Skeletal muscle tissue (tissue), 4 donors: Measurements from ENCODE around the gene SLC27A2. TPM values are rescaled to one million over a fixed set of nuclear protein-coding genes. Genes with fewer than 3 reads are reported as not detected.
A peak's percentile ranks its signal among the peaks of the same experiment; 100 is the strongest.
"Not testable (repeated sequence)": the region's sequence is repeated elsewhere in the genome, so short reads cannot be mapped to it uniquely, and the experiment has no call there.

Experiments
- H3K27ac ChIP-seq: one replicate; pipeline ENCODE4 v1.7.0; 2013; ENCODE audit warnings: mild to moderate bottlenecking, low read depth, low read length, inconsistent platforms
- H3K27me3 ChIP-seq, 3 donors: one replicate each; pipeline ENCODE4 v1.7.0; 2013; ENCODE audit warnings: low read length in 3 of 3; ENCODE audit not compliant: control insufficient read depth in 3 of 3, insufficient read depth in 3 of 3
- H3K36me3 ChIP-seq, 3 donors: one replicate each; pipeline ENCODE4 v1.7.0; 2013; ENCODE audit warnings: low read length in 3 of 3; ENCODE audit not compliant: control insufficient read depth in 3 of 3, insufficient read depth in 3 of 3
- H3K4me1 ChIP-seq, 3 donors: one replicate each; pipeline ENCODE4 v1.7.0; 2013; ENCODE audit warnings: low read length in 3 of 3, mild to moderate bottlenecking in 3 of 3; ENCODE audit not compliant: control insufficient read depth in 3 of 3, insufficient read depth in 3 of 3
- H3K4me3 ChIP-seq, 3 donors: one replicate each; pipeline ENCODE4 v1.7.0; 2013; ENCODE audit warnings: low read length in 3 of 3
- H3K9ac ChIP-seq, 3 donors: one replicate each; pipeline ENCODE4 v1.7.0; 2013; ENCODE audit warnings: low read length in 3 of 3, mild to moderate bottlenecking in 3 of 3, moderate library complexity in 2 of 3, low read depth in 1 of 3
- H3K9me3 ChIP-seq, 3 donors: one replicate each; pipeline ENCODE4 v1.7.0; 2013; ENCODE audit warnings: low read length in 3 of 3; ENCODE audit not compliant: control insufficient read depth in 3 of 3
- total RNA-seq: library from RNA; depleted of rRNA; stranded (reverse); fragments of >200 nt; gene quantifications from one replicate; pipeline ENCODE4 v1.2.3, GENCODE V29; 2014
- donor health status: Osteomylitis.

The SLC27A2 gene
- under 0.01 TPM for total RNA-seq

DNA sequence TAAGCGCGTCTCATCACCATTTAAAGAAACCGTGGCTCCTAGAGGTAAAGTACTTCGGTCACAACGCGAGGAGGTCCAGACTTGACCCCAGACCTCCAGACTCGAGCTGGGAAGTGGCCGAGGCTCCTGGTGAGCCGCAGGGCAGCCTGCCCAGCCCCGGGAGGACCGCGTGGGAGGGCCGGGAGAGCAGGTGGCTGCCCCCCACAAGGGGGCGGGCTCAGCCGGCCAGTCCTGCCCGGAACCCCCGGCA, at the start of gene SLC27A2:
SLC27A2 (plus strand) TSS at position 228 of the 250 bp plus-strand sequence. CDS start 232 bp downstream, outside the sequence.
- Histone ChIP-seq H3K4me3 (peak within 1 kb of the TSS; percentile 59 to 63 (median 60)), H3K27me3 (peaks cover 23 to 33% (median 26%) of the 10 kb centered on the region in 3 donors), H3K4me1 (peaks cover 7 to 13% (median 9%) of the 10 kb centered on the region in 3 donors), H3K27ac (no peak within 1 kb of the TSS), H3K9ac (no peak within 1 kb of the TSS), H3K36me3 (no peaks in the 10 kb centered on the region), H3K9me3 (no peaks in the 10 kb centered on the region)

DNA sequence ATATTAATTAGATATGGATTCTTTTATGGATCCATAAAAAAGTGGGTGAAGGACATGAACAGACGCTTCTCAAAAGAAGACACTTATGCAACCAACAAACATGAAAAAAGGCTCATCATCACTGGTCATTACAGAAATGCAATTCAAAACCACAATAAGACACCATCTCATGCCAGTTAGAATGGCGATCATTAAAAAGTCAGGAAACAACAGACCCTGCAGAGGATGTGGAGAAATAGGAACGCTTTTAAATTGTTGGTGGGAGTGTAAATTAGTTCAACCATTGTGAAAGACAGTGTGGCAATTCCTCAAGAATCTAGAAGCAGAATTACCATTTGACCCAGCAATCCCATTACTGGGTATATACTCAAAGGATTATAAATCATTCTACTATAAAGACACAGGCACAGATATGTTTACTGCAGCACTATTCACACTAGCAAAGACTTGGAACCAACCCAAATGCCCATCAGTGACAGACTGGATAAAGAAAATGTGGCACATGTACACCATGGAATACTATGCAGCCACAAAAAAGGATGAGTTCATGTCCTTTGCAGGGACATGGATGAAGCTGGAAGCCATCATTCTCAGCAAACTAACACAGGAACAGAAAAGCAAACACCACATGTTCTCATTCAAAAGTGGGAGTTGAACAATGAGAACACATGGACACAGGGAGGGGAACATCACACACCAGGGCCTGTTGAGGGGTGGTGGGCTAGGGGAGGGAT, 49.6 kb upstream of the SLC27A2 start:
- not testable (repeated sequence) for H3K9ac ChIP-seq, H3K4me3 ChIP-seq, H3K27me3 ChIP-seq, H3K27ac ChIP-seq, H3K36me3 ChIP-seq, H3K4me1 ChIP-seq, H3K9me3 ChIP-seq

DNA sequence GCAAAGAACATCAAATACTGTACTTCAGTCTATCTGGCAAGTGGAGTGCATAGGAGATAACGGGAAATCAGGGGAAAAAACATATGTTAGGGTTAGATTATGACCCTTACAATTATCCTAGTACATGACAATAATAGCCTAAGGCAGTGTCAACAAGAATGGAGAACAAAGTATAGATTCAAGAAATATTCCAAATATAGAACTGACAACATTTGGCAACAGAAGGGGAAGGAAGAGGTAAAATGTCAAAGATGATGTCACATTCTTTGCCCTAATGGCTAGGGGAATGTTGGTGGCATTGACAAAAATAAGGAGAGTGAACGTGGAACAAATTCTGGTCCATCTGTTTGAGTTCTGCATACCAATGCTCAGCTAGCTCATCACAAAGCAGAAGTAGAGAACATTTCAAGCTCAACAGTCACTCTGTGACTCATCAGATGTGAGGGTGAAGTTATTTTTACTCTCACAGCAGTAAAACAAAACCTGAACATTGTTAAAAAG, 47.4 kb upstream of the SLC27A2 start:
- H3K9ac ChIP-seq: no peak overlapping the region
- H3K4me1 ChIP-seq: peaks cover 0 to 3% (median 0%) of the 10 kb centered on the region in 3 donors
- no peak overlapping the region for H3K27ac ChIP-seq
- no peaks in the 10 kb centered on the region for H3K36me3 ChIP-seq
- no peaks in the 10 kb centered on the region for H3K27me3 ChIP-seq
- H3K9me3 ChIP-seq: no peaks in the 10 kb centered on the region
- no peak overlapping the region for H3K4me3 ChIP-seq

DNA sequence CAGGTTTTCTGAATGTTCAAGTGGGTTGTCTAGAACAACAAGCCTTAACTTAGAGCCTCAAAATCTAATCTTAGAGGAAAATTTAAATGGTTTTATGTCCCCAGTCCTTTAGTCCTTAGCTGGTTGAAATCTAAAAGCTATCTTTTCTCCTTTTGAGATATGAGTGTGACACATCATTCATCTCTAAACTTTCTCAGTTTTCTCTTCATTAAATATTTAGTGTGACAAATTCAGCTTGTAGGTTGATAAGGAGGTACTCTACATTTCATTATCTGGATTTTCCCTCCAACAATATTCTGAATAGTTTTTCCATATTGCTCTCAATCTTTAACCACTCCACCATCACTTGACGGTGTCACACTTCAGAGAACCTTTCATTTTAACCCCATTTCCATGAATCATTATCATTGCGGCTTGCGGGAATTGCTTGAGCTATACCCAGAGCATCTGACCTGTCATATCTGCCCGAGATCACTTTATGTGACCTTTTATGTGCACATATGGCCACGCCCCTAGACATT, 46.9 kb upstream of the SLC27A2 start:
- Histone ChIP-seq H3K9ac (no peak overlapping the region), H3K36me3 (no peaks in the 10 kb centered on the region), H3K9me3 (no peaks in the 10 kb centered on the region), H3K4me1 (peaks cover 0 to 3% (median 0%) of the 10 kb centered on the region in 3 donors), H3K27me3 (no peaks in the 10 kb centered on the region), H3K27ac (no peak overlapping the region), H3K4me3 (no peak overlapping the region)

DNA sequence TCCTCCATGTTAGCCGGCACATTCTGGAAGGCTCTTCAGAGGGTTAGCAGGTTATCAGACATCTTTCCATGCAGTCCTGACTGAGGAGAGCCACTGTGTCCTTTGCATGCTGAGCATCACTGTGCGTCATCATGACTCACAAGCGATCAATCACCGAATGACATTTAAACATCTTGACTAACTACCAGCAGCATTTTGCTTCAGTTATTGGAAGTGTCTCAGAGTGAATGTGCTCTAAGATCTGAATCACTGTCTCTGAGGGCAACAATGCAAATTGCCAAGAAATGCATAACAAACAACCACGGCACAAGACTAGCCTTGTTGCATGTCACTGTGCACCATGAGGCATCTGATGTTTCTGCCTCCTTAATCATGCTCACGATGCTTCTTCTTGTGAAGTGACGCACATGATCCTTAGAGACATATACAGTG, 44.6 kb upstream of the SLC27A2 start:
- Histone ChIP-seq H3K4me3 (no peak overlapping the region), H3K27me3 (no peaks in the 10 kb centered on the region), H3K27ac (no peak overlapping the region), H3K36me3 (no peaks in the 10 kb centered on the region), H3K4me1 (peaks cover 0 to 3% (median 0%) of the 10 kb centered on the region in 3 donors), H3K9ac (no peak overlapping the region), H3K9me3 (no peaks in the 10 kb centered on the region)

DNA sequence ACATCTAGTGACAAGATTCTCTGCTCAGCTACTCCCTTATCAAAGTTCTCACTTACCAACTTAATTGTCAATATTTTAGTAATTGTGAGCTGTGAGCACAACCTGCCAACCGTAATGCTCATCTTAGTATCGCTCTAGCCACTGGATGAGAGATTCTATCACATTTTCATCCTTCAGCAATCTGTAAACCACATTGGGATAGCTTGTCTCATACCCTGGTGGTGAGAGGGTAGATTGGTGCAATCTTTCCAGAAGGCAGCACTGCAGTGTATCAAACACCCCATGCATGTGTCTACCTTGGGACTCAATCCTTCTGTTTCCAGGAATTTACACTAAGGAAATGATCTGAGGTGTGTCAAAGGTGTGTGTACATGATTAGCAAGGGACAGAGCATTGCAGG, 44.1 kb upstream of the SLC27A2 start:
- H3K9me3 ChIP-seq: no peaks in the 10 kb centered on the region
- no peak overlapping the region for H3K9ac ChIP-seq
- H3K4me1 ChIP-seq: peaks cover 0 to 3% (median 0%) of the 10 kb centered on the region in 3 donors
- H3K27me3 ChIP-seq: no peaks in the 10 kb centered on the region
- H3K27ac ChIP-seq: no peak overlapping the region
- H3K4me3 ChIP-seq: no peak overlapping the region
- no peaks in the 10 kb centered on the region for H3K36me3 ChIP-seq

DNA sequence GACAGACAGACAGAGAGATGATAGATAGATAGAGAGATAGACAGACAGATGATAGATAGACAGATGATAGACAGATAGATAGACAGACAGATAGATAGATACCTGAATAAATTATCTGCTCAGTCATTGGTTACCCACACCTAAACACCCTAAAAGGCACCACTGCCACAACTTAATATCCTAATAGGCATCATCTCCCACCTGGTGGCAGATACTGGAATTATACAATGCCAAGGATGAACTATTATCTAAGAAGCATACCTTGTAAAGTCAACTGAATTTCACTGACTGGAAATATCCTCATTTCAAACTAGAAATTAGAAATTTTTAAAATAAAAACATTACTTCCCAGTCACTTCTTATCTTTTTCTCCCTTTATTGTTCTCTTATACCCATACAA, 43.6 kb upstream of the SLC27A2 start:
- peaks cover 0 to 3% (median 0%) of the 10 kb centered on the region in 3 donors for H3K4me1 ChIP-seq
- H3K27me3 ChIP-seq: no peaks in the 10 kb centered on the region
- H3K27ac ChIP-seq: no peak overlapping the region
- H3K9me3 ChIP-seq: no peaks in the 10 kb centered on the region
- H3K9ac ChIP-seq: no peak overlapping the region
- H3K36me3 ChIP-seq: no peaks in the 10 kb centered on the region
- H3K4me3 ChIP-seq: no peak overlapping the region

DNA sequence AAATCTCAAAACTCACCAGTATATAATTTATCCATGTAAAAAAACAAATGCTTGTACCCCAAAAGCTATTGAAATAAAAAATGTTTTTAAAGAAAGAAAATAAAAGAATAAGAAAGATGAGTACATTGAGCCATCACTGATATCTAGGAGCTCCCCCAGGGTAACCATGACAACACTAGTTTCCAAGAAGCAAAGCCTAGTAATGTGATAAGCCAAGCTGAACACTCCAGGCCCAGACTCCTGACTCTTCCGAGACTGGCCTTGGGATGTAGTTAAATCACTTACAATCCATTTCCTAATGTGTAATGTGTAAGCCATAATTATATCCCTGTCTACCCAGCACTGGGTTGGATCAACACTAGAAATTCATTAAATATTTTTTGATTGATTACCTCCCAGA, 41.9 kb upstream of the SLC27A2 start:
- H3K4me1 ChIP-seq: no peaks in the 10 kb centered on the region
- H3K9me3 ChIP-seq: no peaks in the 10 kb centered on the region
- H3K27me3 ChIP-seq: no peaks in the 10 kb centered on the region

DNA sequence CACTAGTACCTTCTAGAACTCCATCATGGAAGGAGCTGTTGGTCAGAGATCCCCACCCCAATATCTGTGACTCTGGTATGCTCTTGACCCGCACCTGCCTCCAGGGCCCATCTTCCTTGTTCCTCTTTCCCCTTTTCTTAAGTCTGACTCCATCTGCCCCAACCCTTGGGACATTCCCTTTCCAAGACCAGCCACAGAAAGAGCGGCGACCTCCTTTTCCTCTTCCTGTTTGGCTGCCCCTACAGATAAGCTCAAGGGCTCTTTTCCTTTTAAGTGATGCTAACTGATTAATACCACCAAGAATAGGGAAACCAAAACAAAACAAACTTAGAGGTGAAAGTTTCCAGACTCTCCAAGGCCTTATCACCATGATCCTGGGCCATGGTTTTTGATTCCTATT, 41.0 kb upstream of the SLC27A2 start:
- Histone ChIP-seq H3K4me1 (no peaks in the 10 kb centered on the region), H3K36me3 (no peaks in the 10 kb centered on the region), H3K27ac (no peak overlapping the region), H3K27me3 (no peaks in the 10 kb centered on the region), H3K9me3 (no peaks in the 10 kb centered on the region), H3K9ac (no peak overlapping the region), H3K4me3 (no peak overlapping the region)

More for the DNA sequence above, 41.9 kb upstream of the SLC27A2 start:
- H3K27ac ChIP-seq: no peak overlapping the region
- no peak overlapping the region for H3K9ac ChIP-seq
- H3K4me3 ChIP-seq: no peak overlapping the region
- no peaks in the 10 kb centered on the region for H3K36me3 ChIP-seq

DNA sequence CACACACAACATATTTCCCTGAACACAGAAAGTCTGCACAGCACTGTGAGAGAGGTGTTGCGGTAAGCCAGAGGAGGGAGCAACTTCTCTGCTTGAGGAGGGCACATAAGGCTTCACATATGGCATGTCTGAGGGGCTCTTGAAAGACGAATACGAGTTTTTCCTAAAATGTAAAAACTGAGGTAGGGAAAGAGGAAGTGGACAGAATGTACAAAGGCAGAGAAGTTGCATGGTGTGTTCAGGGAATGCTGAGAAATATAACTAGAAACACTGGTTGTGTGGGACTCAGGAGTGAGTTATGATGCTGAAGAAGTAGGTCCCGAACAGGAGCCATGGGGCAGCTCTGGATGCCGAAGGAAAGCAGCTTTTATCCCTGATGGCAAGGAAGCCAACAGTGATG, 40.1 kb upstream of the SLC27A2 start:
- H3K9ac ChIP-seq: no peak overlapping the region
- H3K27me3 ChIP-seq: no peaks in the 10 kb centered on the region
- H3K4me1 ChIP-seq: no peaks in the 10 kb centered on the region
- H3K4me3 ChIP-seq: no peak overlapping the region
- H3K36me3 ChIP-seq: no peaks in the 10 kb centered on the region
- no peaks in the 10 kb centered on the region for H3K9me3 ChIP-seq
- no peak overlapping the region for H3K27ac ChIP-seq
